HCT116 (cell line): ENCODE results near the gene ANKRD29. TPM values are rescaled to one million over a fixed set of nuclear protein-coding genes. Genes with fewer than 3 reads are reported as not detected.

ENCODE experiments used
- ATAC-seq: fragments of 200-7000 bp; cut with Tn5 transposase; 2 replicates; pipeline ENCODE4 v1.9.1; 2020; ENCODE audit warnings: mild to moderate bottlenecking, moderate library complexity
- BruUV-seq: library from RNA; stranded (reverse); fragments of 400-500 nt; replicated peaks from 2 replicates; lab custom pipeline; 2021; lab: Mats Ljungman, UMichigan
- CTCF ChIA-PET: fragments of 300-600 bp; sonication (Branson Sonifier 250); formaldehyde crosslinking; loops from one replicate; lab custom pipeline; 2021; ENCODE audit warnings: antibody characterized with exemption; lab: Charles Lee
- POLR2A ChIA-PET: fragments of 300-600, 350-600 bp; sonication (Branson Sonifier 250); formaldehyde crosslinking; loops from one replicate; lab custom pipeline; 2021; ENCODE audit warnings: antibody characterized with exemption; lab: Charles Lee
- RAD21 ChIA-PET, 2 experiments: fragments of 300-600 bp; sonication (Branson Sonifier 250); formaldehyde crosslinking; loops; one replicate each; lab custom pipeline; 2023; ENCODE audit warnings: low total read pairs in 2 of 2; ENCODE audit not compliant: uncharacterized antibody in 2 of 2, unreplicated experiment in 2 of 2, low non-redundant PET in 1 of 2; lab: Charles Lee
- DNase-seq: peaks from one replicate; pipeline ENCODE4 v3.0.0-alpha.2; 2010; ENCODE audit warnings: low read depth, low spot score
- H2AFZ ChIP-seq: fragments of 200-600 bp; shearing (Covaris generic), sonication (generic); 2 replicates; pipeline ENCODE4 v1.6.1; 2017; ENCODE audit warnings: low read depth, mixed run types, mixed read lengths, antibody characterized with exemption, low read length; ENCODE audit not compliant: poor library complexity, severe bottlenecking
- H3K27ac ChIP-seq: 2 replicates; pipeline ENCODE4 v1.5.1; 2012; ENCODE audit warnings: low read depth, low read length
- H3K27me3 ChIP-seq: fragments of 200-600 bp; sonication (generic); 2 replicates; pipeline ENCODE4 v1.6.1; 2016; ENCODE audit warnings: mixed run types, low read length, mixed read lengths; ENCODE audit not compliant: insufficient read depth
- H3K36me3 ChIP-seq, 2 experiments: fragments of 200-500 bp in 1 of 2; fragments of 200-600 bp in 1 of 2; sonication (Bioruptor generic) in 1 of 2; sonication (generic) in 1 of 2; 2 replicates each; pipeline versions ENCODE4 v1.5.1 to v1.6.1; 2014 to 2016; ENCODE audit warnings: low read length in 2 of 2, inconsistent platforms in 1 of 2, mixed read lengths in 1 of 2, mixed run types in 1 of 2; ENCODE audit not compliant: insufficient read depth in 2 of 2, control insufficient read depth in 1 of 2
- H3K4me1 ChIP-seq, 2 experiments: fragments of 200-600 bp in 1 of 2; sonication (generic) in 1 of 2; 2 replicates each; pipeline versions ENCODE4 v1.5.1 to v1.6.1; 2012 to 2017; ENCODE audit warnings: low read length in 2 of 2, inconsistent platforms in 1 of 2, mild to moderate bottlenecking in 1 of 2, mixed read lengths in 1 of 2, mixed run types in 1 of 2, moderate library complexity in 1 of 2; ENCODE audit not compliant: insufficient read depth in 2 of 2, control insufficient read depth in 1 of 2
- H3K4me2 ChIP-seq: fragments of 200-600 bp; sonication (generic); 2 replicates; pipeline ENCODE4 v1.6.1; 2017; ENCODE audit warnings: mixed run types, low read length, mixed read lengths
- H3K4me3 ChIP-seq, 2 experiments: fragments of 200-600 bp in 1 of 2; sonication (generic) in 1 of 2; replicated peaks in 1 of 2; 2 replicates each; pipeline ENCODE4 v1.5.1; 2011 to 2016; ENCODE audit warnings: low read length in 2 of 2, control low read depth in 1 of 2, low read depth in 1 of 2, mild to moderate bottlenecking in 1 of 2, mixed read lengths in 1 of 2, mixed run types in 1 of 2
- H3K79me2 ChIP-seq: fragments of 200-600 bp; sonication (generic); 2 replicates; pipeline ENCODE4 v1.6.1; 2017; ENCODE audit warnings: mild to moderate bottlenecking, mixed run types, low read length, moderate library complexity, mixed read lengths; ENCODE audit not compliant: insufficient read depth
- H3K9ac ChIP-seq: fragments of 200-600 bp; sonication (generic); 2 replicates; pipeline ENCODE4 v1.6.1; 2016; ENCODE audit warnings: low read length, mixed read lengths
- H3K9me2 ChIP-seq: fragments of 200-600 bp; sonication (generic), shearing (Covaris generic); 2 replicates; pipeline ENCODE4 v1.6.1; 2017; ENCODE audit warnings: mixed run types, mild to moderate bottlenecking, moderate library complexity; ENCODE audit not compliant: insufficient read depth
- H3K9me3 ChIP-seq, 2 experiments: fragments of 200-500 bp in 1 of 2; fragments of 200-600 bp in 1 of 2; sonication (Bioruptor generic) in 1 of 2; sonication (generic) in 1 of 2; 2 replicates each; pipeline ENCODE4 v1.6.1; 2014 to 2017; ENCODE audit warnings: low read length in 2 of 2, mixed read lengths in 2 of 2, inconsistent platforms in 1 of 2, low read depth in 1 of 2, mild to moderate bottlenecking in 1 of 2, mixed run types in 1 of 2, moderate library complexity in 1 of 2; ENCODE audit not compliant: control insufficient read depth in 1 of 2, insufficient read depth in 1 of 2
- H4K20me1 ChIP-seq: fragments of 200-600 bp; sonication (generic), shearing (Covaris generic); 2 replicates; pipeline ENCODE4 v1.6.1; 2017; ENCODE audit warnings: mixed run types, mild to moderate bottlenecking, moderate library complexity; ENCODE audit not compliant: insufficient read depth
- ATF3 ChIP-seq: IDR thresholded peaks from 2 replicates; pipeline ENCODE4 v1.6.1; 2012
- EZH2phosphoT487 ChIP-seq: fragments of 200-600 bp; IDR thresholded peaks from 2 replicates; pipeline ENCODE4 v1.6.1; 2018; ENCODE audit warnings: antibody characterized with exemption, borderline replicate concordance
- JUND ChIP-seq: IDR thresholded peaks from 2 replicates; pipeline ENCODE4 v1.6.1; 2012
- POLR2AphosphoS5 ChIP-seq: IDR thresholded peaks from 2 replicates; pipeline ENCODE4 v1.6.1; 2011; ENCODE audit warnings: mild to moderate bottlenecking, low read depth, low read length, moderate library complexity
- SIN3A ChIP-seq: IDR thresholded peaks from 2 replicates; pipeline ENCODE4 v1.6.1; 2012; ENCODE audit warnings: low read depth
- ZBTB33 ChIP-seq: IDR thresholded peaks from 2 replicates; pipeline ENCODE4 v1.6.1; 2011; ENCODE audit warnings: mild to moderate bottlenecking, low read length, moderate library complexity; ENCODE audit not compliant: insufficient replicate concordance; ENCODE audit errors: extremely low read depth
- intact Hi-C: fragments of 100-400 bp; cut with micrococcal nuclease; formaldehyde crosslinking; loops from 2 replicates; pipeline ENCODE4 v1.10.0; 2022
- total RNA-seq: library from RNA; stranded (reverse); gene quantifications from one replicate; pipeline ENCODE4 v1.2.1, GENCODE V29; 2021; ENCODE audit not compliant: unreplicated experiment

ANKRD29 gene
- total RNA-seq, 1 experiment from 2014 or later = 8.8 TPM

GRCh38 chr18:23703987-23704384, 41.3 kb upstream of the ANKRD29 start:
- no peak overlapping the region for H3K4me3 ChIP-seq
- TF ChIP-seq EZH2phosphoT487 (no peak), SIN3A (no peak), JUND (no peak), ATF3 (no peak), ZBTB33 (no peak), POLR2AphosphoS5 (no peak)
- no peaks in the 10 kb centered on the region for H3K9me3 ChIP-seq
- no TSS peak for BruUV-seq
- no peaks in the 10 kb centered on the region for H4K20me1 ChIP-seq
- no peak overlapping the region for H3K4me2 ChIP-seq
- intact Hi-C loops = loop anchor here (1.0 to 10.0 kb wide), 5 partner anchors 82 to 411 kb away; no protein-coding TSS in a partner anchor
- CTCF ChIA-PET = interaction anchor here (1.5 to 3.6 kb wide), 6 partner anchors 10 to 905 kb away, joined by 9 to 178 read pairs (median 27); no protein-coding TSS in a partner anchor
- H3K27me3 ChIP-seq = no peaks in the 10 kb centered on the region
- H3K79me2 ChIP-seq = no peaks in the 10 kb centered on the region
- H3K9me2 ChIP-seq = no peaks in the 10 kb centered on the region
- H2AFZ ChIP-seq = no peak overlapping the region
- no peak overlapping the region for H3K9ac ChIP-seq
- no peaks in the 10 kb centered on the region for H3K36me3 ChIP-seq
- no peak for DNase-seq
- peaks cover 11 to 19% of the 10 kb centered on the region in 2 experiments for H3K4me1 ChIP-seq
- H3K27ac ChIP-seq = no peak overlapping the region
- POLR2A ChIA-PET = interaction anchor here (0.6 kb wide), 1 partner anchor 53 kb away, joined by 7 read pairs; no protein-coding TSS in a partner anchor
- no peak for ATAC-seq
- RAD21 ChIA-PET = interaction anchor here in 1 of 2 experiments (2.6 kb wide), 1 partner anchor 82 kb away, joined by 28 read pairs; no protein-coding TSS in a partner anchor
